ENCODE results near the gene SETD3.

Gene SETD3

DNA sequence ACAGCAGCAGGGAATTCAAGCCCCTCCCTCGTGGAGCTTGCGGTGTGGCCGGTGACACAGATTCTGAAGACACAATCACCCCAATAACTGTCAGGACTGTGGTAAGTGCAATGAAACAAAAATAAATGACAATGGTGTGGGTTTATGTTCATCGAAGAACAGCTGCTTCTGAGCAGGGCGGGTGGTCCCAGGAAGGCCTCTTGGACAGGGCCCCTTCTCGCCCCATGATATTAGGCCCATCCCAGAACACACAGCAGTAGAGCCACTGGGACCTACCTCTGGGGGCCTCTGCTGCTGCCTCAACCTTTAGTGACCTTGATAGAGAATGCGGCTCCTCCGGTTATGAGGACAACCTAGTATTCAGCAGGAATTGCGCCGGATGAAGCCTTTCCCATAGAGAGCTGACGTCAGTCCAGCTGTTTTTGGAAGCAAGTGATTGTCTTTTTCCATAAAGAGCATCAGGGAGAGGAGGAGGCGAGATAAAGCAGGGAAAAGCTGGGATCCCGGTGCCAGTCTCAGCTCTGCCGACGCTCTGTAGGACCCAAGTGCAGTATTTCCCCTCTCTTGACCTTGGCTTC, 124.5 kb downstream of the SETD3 start:
- no peaks in the 10 kb centered on the region for H3K79me2 ChIP-seq (ENCODE audit: insufficient read depth, low read depth)
- H3K36me3 ChIP-seq (ENCODE audit: insufficient read depth) = no peaks in the 10 kb centered on the region
- no peak overlapping the region for H3K9ac ChIP-seq
- H4K20me1 ChIP-seq (ENCODE audit: insufficient read depth) = no peaks in the 10 kb centered on the region
- no peaks in the 10 kb centered on the region for H3K27me3 ChIP-seq (ENCODE audit: insufficient read depth, low read depth)
- H3K4me3 ChIP-seq (IDR thresholded peaks at IDR 0.05; ENCODE audit: insufficient read depth, low read depth, low read length) = no peak overlapping the region
- TF ChIP-seq CTCF (conservative IDR thresholded peaks at IDR 0.05; ENCODE audit: low read depth, low read length) = no peak
- H3K27ac ChIP-seq = no peak overlapping the region
- H3K4me2 ChIP-seq = no peak overlapping the region
- H2AFZ ChIP-seq (ENCODE audit: low read depth) = no peak overlapping the region
- H3K4me1 ChIP-seq (ENCODE audit: low read depth, poor library complexity, severe bottlenecking) = no peaks in the 10 kb centered on the region

DNA sequence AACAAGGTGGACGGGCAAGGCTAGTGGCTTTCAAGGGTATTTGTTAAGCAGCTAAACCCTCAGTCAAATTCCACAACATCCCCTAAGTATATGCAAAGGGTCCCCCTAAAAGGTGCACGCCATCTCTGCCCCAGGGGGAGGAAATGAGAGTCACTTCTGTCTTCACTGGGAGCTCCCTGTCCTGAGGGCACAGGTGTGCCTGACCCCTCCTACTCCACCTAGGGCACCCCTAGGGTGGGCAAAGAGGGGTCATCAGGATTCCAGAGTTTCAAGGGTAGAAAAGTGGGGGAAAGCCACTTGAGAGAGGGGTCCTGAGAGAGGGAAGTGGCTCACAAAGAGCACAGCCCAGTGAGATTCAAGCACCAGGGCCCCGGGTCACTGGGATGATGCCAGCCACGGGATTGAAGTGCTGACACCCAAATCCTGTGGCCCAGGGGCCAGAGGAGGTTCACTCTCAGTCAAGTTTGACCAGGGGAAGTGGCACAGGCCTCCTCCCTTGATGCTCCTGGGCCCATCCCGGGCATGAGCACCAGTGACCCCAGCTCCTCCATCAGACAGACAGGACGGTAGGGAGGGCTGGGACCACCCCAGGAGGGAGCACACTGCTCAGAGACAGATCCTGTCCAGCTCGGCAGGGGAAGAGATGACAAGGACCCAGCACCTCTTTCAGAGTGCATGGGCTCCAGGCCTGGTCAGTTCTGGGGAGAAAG, 126.3 kb downstream of the SETD3 start:
- Histone ChIP-seq H3K4me1 (ENCODE audit: low read depth, poor library complexity, severe bottlenecking) (no peaks in the 10 kb centered on the region), H3K4me2 (no peak overlapping the region), H4K20me1 (ENCODE audit: insufficient read depth) (no peaks in the 10 kb centered on the region), H2AFZ (ENCODE audit: low read depth) (no peak overlapping the region), H3K79me2 (ENCODE audit: insufficient read depth, low read depth) (no peaks in the 10 kb centered on the region), H3K27ac (no peak overlapping the region), H3K36me3 (ENCODE audit: insufficient read depth) (no peaks in the 10 kb centered on the region), H3K27me3 (ENCODE audit: insufficient read depth, low read depth) (no peaks in the 10 kb centered on the region), H3K9ac (no peak overlapping the region), H3K4me3 (IDR thresholded peaks at IDR 0.05; ENCODE audit: insufficient read depth, low read depth, low read length) (no peak overlapping the region)
- no peak for TF ChIP-seq CTCF (conservative IDR thresholded peaks at IDR 0.05; ENCODE audit: low read depth, low read length)

GRCh38 chr14:99352688-99353280, 127.9 kb downstream of the SETD3 start:
- H2AFZ ChIP-seq (ENCODE audit: low read depth) = no peak overlapping the region
- H3K27me3 ChIP-seq (ENCODE audit: insufficient read depth, low read depth) = no peaks in the 10 kb centered on the region
- no peak overlapping the region for H3K27ac ChIP-seq
- TF ChIP-seq CTCF (conservative IDR thresholded peaks at IDR 0.05; ENCODE audit: low read depth, low read length) = no peak
- no peaks in the 10 kb centered on the region for H3K4me1 ChIP-seq (ENCODE audit: low read depth, poor library complexity, severe bottlenecking)
- no peaks in the 10 kb centered on the region for H4K20me1 ChIP-seq (ENCODE audit: insufficient read depth)
- H3K4me2 ChIP-seq = no peak overlapping the region
- no peaks in the 10 kb centered on the region for H3K79me2 ChIP-seq (ENCODE audit: insufficient read depth, low read depth)
- no peaks in the 10 kb centered on the region for H3K36me3 ChIP-seq (ENCODE audit: insufficient read depth)
- no peak overlapping the region for H3K9ac ChIP-seq
- no peak overlapping the region for H3K4me3 ChIP-seq (IDR thresholded peaks at IDR 0.05; ENCODE audit: insufficient read depth, low read depth, low read length)

GRCh38 chr14:99351166-99352007, 129.3 kb downstream of the SETD3 start:
- Histone ChIP-seq H3K36me3 (ENCODE audit: insufficient read depth) (no peaks in the 10 kb centered on the region), H3K4me1 (ENCODE audit: low read depth, poor library complexity, severe bottlenecking) (no peaks in the 10 kb centered on the region), H3K4me2 (no peak overlapping the region), H3K9ac (no peak overlapping the region), H3K4me3 (IDR thresholded peaks at IDR 0.05; ENCODE audit: insufficient read depth, low read depth, low read length) (no peak overlapping the region), H3K27ac (no peak overlapping the region), H3K79me2 (ENCODE audit: insufficient read depth, low read depth) (no peaks in the 10 kb centered on the region), H4K20me1 (ENCODE audit: insufficient read depth) (no peaks in the 10 kb centered on the region), H3K27me3 (ENCODE audit: insufficient read depth, low read depth) (no peaks in the 10 kb centered on the region), H2AFZ (ENCODE audit: low read depth) (no peak overlapping the region)
- TF ChIP-seq CTCF (conservative IDR thresholded peaks at IDR 0.05; ENCODE audit: low read depth, low read length) = no peak

Data from KMS-11 (cell line).